AG04450 (cell line): ENCODE measurements around the gene ASPSCR1. TPM values are rescaled to one million over a fixed set of nuclear protein-coding genes. Genes with fewer than 3 reads are reported as not detected.

Source experiments
- CTCF ChIA-PET: fragments of 300-600, 350-600 bp; formaldehyde crosslinking; extraction: SDS; loops from one replicate; lab custom pipeline; 2022; ENCODE audit warnings: antibody characterized with exemption, inconsistent platforms; lab: Charles Lee
- POLR2A ChIA-PET: fragments of 350-600 bp; formaldehyde crosslinking; extraction: SDS; loops from one replicate; lab custom pipeline; 2021; ENCODE audit warnings: antibody characterized with exemption, inconsistent platforms; lab: Yijun Ruan, JAX
- DNase-seq: peaks from one replicate; pipeline ENCODE4 v3.0.0-alpha.2; 2011; ENCODE audit warnings: low read depth, low spot score
- H3K27ac ChIP-seq: one replicate; pipeline ENCODE4 v1.5.1; 2012; ENCODE audit warnings: low read depth, low read length, control low read depth
- H3K27me3 ChIP-seq: one replicate; pipeline ENCODE4 v1.6.0; 2012; ENCODE audit warnings: low read length; ENCODE audit not compliant: control insufficient read depth, insufficient read depth
- H3K4me3 ChIP-seq: 2 replicates; pipeline ENCODE4 v1.5.1; 2011; ENCODE audit warnings: mild to moderate bottlenecking, low read depth, low read length, control low read depth
- H3K9me3 ChIP-seq: 2 replicates; pipeline ENCODE4 v1.5.1; 2012; ENCODE audit warnings: low read length; ENCODE audit not compliant: control insufficient read depth, insufficient read depth
- CTCF ChIP-seq: IDR thresholded peaks from 2 replicates; pipeline ENCODE4 v1.5.1; 2011; ENCODE audit warnings: low read depth, low read length, control low read depth, inconsistent platforms
- polyA plus RNA-seq: library from polyadenylated mRNA; depleted of rRNA; stranded (reverse); fragments of >200 nt; gene quantifications from 2 replicates; pipeline ENCODE4 v1.2.3, GENCODE V29; 2011

ASPSCR1 gene
- polyA plus RNA-seq, 1 experiment = 7.1 TPM

DNA sequence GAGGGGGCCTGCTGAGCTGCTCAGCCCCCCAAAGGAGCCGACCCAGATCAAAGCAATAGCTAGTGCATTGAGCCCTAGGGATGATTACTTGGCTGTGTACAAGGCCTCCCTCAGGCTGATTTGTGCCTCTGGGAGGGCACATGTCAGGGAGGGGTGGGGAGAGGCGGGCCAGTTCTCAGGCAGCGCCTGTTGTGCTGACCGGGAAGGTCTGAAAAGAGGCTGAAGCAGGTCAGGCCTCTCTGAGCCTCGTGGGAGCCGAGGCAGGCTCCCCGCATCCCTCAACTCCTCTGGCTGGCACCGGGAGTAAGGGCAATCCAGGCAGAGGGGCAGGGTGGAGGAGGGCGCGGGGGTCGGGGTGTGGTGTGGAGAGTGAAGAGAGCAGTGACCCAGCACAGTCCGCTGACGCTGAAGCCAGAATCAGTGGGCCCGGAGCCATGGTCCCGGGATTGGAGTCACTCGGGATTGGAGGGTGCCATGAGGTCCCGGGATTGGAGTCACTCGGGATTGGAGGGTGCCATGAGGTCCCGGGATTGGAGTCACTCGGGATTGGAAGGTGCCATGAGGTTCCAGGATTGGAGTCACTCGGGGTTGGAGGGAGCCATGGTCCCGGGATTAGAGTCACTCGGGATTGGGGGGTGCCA, 57.1 kb downstream of the ASPSCR1 start:
- Histone ChIP-seq H3K9me3 (no peaks in the 10 kb centered on the region; the same call in 1 of the 2 replicates), H3K4me3 (no peak overlapping the region), H3K27ac (no peak overlapping the region), H3K27me3 (no peaks in the 10 kb centered on the region)
- TF ChIP-seq CTCF = no peak
- DNase-seq = no peak
- ChIA-PET POLR2A (no interaction called here), CTCF (no interaction called here)

DNA sequence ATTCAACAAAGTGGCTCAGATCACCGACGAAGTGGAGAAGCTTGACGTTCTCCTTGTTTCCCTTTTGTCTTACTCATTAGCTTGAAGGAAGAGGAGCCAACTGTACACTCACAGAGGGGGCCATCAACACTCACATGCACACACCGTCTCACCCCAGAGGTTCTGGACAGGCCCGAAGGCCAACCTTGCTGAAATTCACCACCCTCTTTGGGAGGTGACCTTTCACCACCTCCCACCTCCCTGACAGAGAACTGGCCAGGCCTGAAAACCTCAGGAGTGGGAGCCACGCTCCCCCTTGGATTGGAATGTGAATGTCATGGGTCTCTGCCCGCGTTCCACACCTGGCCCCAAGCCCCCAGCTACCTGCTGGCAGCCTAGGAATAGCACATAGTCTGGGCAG, 58.1 kb downstream of the ASPSCR1 start:
- ChIA-PET CTCF (no interaction called here), POLR2A (interaction anchor here (0.6 kb wide), 1 partner anchor 174 kb away, joined by 4 read pairs; no protein-coding TSS in a partner anchor)
- H3K27ac ChIP-seq = no peak overlapping the region
- no peak overlapping the region for H3K4me3 ChIP-seq
- no peak for TF ChIP-seq CTCF
- H3K9me3 ChIP-seq = no peaks in the 10 kb centered on the region; the same call in 1 of the 2 replicates
- no peak for DNase-seq
- no peaks in the 10 kb centered on the region for H3K27me3 ChIP-seq

- no peak for TF ChIP-seq CTCF
- Histone ChIP-seq H3K27me3 (no peaks in the 10 kb centered on the region), H3K4me3 (peak overlapping the region; percentile 74; the same call in 1 of the 2 replicates), H3K9me3 (no peaks in the 10 kb centered on the region; the same call in 1 of the 2 replicates), H3K27ac (no peak overlapping the region)
- no peak for DNase-seq
- ChIA-PET CTCF (interaction anchor here (0.5 to 1.2 kb wide), 3 partner anchors 74 to 123 kb away, joined by 3 to 4 read pairs (median 3); no protein-coding TSS in a partner anchor), POLR2A (no interaction called here)
Observed at GRCh38 chr17:82035956-82036633, 58.7 kb downstream of the ASPSCR1 start.

- H3K27ac ChIP-seq = peak overlapping the region; percentile 61
Observed at GRCh38 chr17:82036634-82037091, 59.2 kb downstream of the ASPSCR1 start.

More at GRCh38 chr17:82036634-82037091, 59.2 kb downstream of the ASPSCR1 start:
- TF ChIP-seq CTCF = no peak
- CTCF ChIA-PET = interaction anchor here (0.6 to 1.3 kb wide), 3 partner anchors 77 to 122 kb away, joined by 3 to 6 read pairs (median 4); no protein-coding TSS in a partner anchor
- Histone ChIP-seq H3K4me3 (peak overlapping the region; percentile 74), H3K27me3 (no peaks in the 10 kb centered on the region), H3K9me3 (no peaks in the 10 kb centered on the region; the same call in 1 of the 2 replicates)
- POLR2A ChIA-PET = no interaction called here
- DNase-seq = no peak
